A549 treated with Hydrocortisone at 1 μM for 4 hours (cell line): ENCODE data around the gene TNFRSF8. TPM values are rescaled to one million over a fixed set of nuclear protein-coding genes. Genes with fewer than 3 reads are reported as not detected.

Experiments
- total RNA-seq: library from RNA; stranded (reverse); fragments of 200-300 nt; extraction: Qiagen RNA extraction; gene quantifications from 5 replicates; pipeline ENCODE4 v1.2.3, GENCODE V29; 2022

TNFRSF8 gene
- total RNA-seq = 0.05 to 0.15 TPM (median 0.06 TPM) in 5 replicates

DNA sequence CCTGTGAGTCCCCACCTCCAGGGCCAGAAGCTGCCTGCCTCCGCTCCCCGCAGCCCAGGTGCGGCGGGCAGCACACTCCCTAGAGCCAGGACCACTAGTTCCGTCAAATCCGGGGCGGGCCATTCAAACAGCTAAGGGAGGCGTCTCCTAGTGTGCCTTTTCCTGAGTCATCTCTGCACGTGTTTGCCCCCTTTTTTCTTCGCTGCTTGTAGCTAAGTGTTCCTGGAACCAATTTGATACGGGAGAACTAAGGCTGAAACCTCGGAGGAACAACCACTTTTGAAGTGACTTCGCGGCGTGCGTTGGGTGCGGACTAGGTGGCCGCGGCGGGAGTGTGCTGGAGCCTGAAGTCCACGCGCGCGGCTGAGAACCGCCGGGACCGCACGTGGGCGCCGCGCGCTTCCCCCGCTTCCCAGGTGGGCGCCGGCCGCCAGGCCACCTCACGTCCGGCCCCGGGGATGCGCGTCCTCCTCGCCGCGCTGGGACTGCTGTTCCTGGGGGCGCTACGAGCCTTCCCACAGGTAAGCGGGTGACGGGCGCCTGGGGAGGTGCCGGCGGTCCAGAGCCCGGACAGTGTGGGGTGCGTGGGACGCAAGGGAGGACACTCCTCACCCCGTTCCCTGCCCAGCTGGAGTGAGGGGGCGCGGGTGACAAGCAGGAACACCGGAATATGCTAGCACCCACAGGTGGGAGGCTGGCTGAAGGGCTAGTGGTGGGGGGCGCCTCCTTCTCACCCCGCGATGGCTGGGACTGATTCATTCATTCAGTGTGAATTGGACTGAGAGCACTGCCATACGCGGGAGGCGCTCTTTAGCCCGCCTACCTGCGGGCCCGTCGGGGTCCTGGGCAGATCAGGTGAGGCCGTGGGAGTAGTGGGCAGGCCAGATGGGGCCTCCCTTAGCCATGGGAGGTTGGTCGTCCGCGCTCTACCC, at the start of gene TNFRSF8:
TNFRSF8 (plus strand) TSS at position 163 of the 932 bp plus-strand sequence; CDS start at position 459, 296 bp downstream.

DNA sequence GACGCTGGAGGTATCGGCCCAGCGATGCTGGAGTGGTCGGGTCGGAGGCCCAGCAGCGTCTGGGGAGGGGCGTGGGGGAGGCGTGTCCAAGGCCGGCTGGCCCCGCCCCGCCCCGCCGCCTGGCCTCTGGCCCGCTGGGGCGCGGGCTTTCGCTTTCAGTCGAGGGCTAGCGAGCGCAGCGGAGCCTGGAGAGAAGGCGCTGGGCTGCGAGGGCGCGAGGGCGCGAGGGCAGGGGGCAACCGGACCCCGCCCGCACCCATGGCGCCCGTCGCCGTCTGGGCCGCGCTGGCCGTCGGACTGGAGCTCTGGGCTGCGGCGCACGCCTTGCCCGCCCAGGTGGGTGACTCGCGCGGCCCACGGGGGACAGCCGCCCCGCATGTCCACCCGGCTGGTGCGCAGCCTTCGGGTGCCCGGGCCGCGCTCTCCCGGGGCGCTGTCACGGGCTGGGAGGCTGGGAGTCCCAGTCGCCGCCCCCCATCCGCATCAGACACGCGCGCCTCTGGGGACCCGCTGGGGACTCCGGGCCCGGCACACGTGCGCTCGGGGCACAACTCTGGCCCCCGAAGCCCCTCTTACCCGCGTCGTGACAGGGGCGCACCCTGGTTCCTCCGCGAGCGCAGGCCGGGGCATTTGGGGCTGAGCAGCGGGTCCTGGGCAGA, 103.9 kb downstream of the TNFRSF8 start, which contains the start of gene TNFRSF1B:
TNFRSF1B (plus strand) TSS at position 158 of the 659 bp plus-strand sequence; CDS start at position 259, 101 bp downstream.

Other genes with a start within 250 kb of the TNFRSF8 start
- not detected in 5 replicates for gene NPPA, start 215.5 kb upstream of the TNFRSF8 start, total RNA-seq
- gene NPPB, start 204.4 kb upstream of the TNFRSF8 start, total RNA-seq = 0.16 TPM in 1 of 5 replicates, not detected in the others
- gene KIAA2013, start 136.9 kb upstream of the TNFRSF8 start, total RNA-seq = 33.2 to 45.8 TPM (median 42.9 TPM) in 5 replicates
- gene PLOD1, start 128.6 kb upstream of the TNFRSF8 start, total RNA-seq = 75.7 to 90.6 TPM (median 83.9 TPM) in 5 replicates
- gene MFN2, start 82.9 kb upstream of the TNFRSF8 start, total RNA-seq = 29.3 to 42.4 TPM (median 31.2 TPM) in 5 replicates
- 12.3 to 16.4 TPM (median 14.7 TPM) in 5 replicates for gene MIIP, start 43.8 kb upstream of the TNFRSF8 start, total RNA-seq
- gene TNFRSF1B, start 103.7 kb downstream of the TNFRSF8 start, total RNA-seq = 0.47 to 0.71 TPM (median 0.51 TPM) in 5 replicates
- 6.1 to 7.8 TPM (median 7.0 TPM) in 5 replicates for gene VPS13D, start 166.7 kb downstream of the TNFRSF8 start, total RNA-seq